ENCODE results near the gene USP31. TPM values are rescaled to one million over a fixed set of nuclear protein-coding genes. Genes with fewer than 3 reads are reported as not detected.

Gene USP31
- total RNA-seq, 1 donor from 2014 or later: 8.7 TPM

GRCh38 chr16:23031508-23032098 is 117.6 kb downstream of the USP31 start:
- Mint-ChIP-seq H3K4me3 (ENCODE audit: unreplicated experiment) (no peak overlapping the region), H3K4me1 (ENCODE audit: low read depth) (no peaks in the 10 kb centered on the region), H3K36me3 (ENCODE audit: low read depth) (no peaks in the 10 kb centered on the region), H3K27ac (ENCODE audit: unreplicated experiment) (no peak overlapping the region), H3K27me3 (ENCODE audit: low read depth) (peaks cover 8% of the 10 kb centered on the region), H3K9me3 (ENCODE audit: low read depth) (peaks cover 11% of the 10 kb centered on the region)
- TF ChIP-seq CTCF (IDR thresholded peaks at IDR 0.05): no peak
- no peak for DNase-seq (ENCODE audit: low spot score)

- no peak for DNase-seq (ENCODE audit: low spot score)
- peaks cover 11% of the 10 kb centered on the region for H3K9me3 Mint-ChIP-seq (ENCODE audit: low read depth)
- no peaks in the 10 kb centered on the region for H3K4me1 Mint-ChIP-seq (ENCODE audit: low read depth)
- H3K36me3 Mint-ChIP-seq (ENCODE audit: low read depth): no peaks in the 10 kb centered on the region
- no peak for TF ChIP-seq CTCF (IDR thresholded peaks at IDR 0.05)
- no peak overlapping the region for H3K27ac Mint-ChIP-seq (ENCODE audit: unreplicated experiment)
- no peak overlapping the region for H3K4me3 Mint-ChIP-seq (ENCODE audit: unreplicated experiment)
- peaks cover 7% of the 10 kb centered on the region for H3K27me3 Mint-ChIP-seq (ENCODE audit: low read depth)
These were observed 119.4 kb downstream of the USP31 start for GRCh38 chr16:23029733-23030420.

- TF ChIP-seq CTCF (IDR thresholded peaks at IDR 0.05): no peak
- H3K27me3 Mint-ChIP-seq (ENCODE audit: low read depth): peaks cover 7% of the 10 kb centered on the region
- H3K4me3 Mint-ChIP-seq (ENCODE audit: unreplicated experiment): no peak overlapping the region
- no peak overlapping the region for H3K27ac Mint-ChIP-seq (ENCODE audit: unreplicated experiment)
- H3K4me1 Mint-ChIP-seq (ENCODE audit: low read depth): no peaks in the 10 kb centered on the region
- no peaks in the 10 kb centered on the region for H3K9me3 Mint-ChIP-seq (ENCODE audit: low read depth)
- no peaks in the 10 kb centered on the region for H3K36me3 Mint-ChIP-seq (ENCODE audit: low read depth)
- no peak for DNase-seq (ENCODE audit: low spot score)
These were observed 121.9 kb downstream of the USP31 start for GRCh38 chr16:23027386-23027785.

GRCh38 chr16:23026784-23027362 is 122.4 kb downstream of the USP31 start:
- H3K4me3 Mint-ChIP-seq (ENCODE audit: unreplicated experiment): no peak overlapping the region
- peaks cover 7% of the 10 kb centered on the region for H3K27me3 Mint-ChIP-seq (ENCODE audit: low read depth)
- H3K4me1 Mint-ChIP-seq (ENCODE audit: low read depth): no peaks in the 10 kb centered on the region
- no peaks in the 10 kb centered on the region for H3K36me3 Mint-ChIP-seq (ENCODE audit: low read depth)
- no peak overlapping the region for H3K27ac Mint-ChIP-seq (ENCODE audit: unreplicated experiment)
- no peaks in the 10 kb centered on the region for H3K9me3 Mint-ChIP-seq (ENCODE audit: low read depth)
- TF ChIP-seq CTCF (IDR thresholded peaks at IDR 0.05): no peak
- no peak for DNase-seq (ENCODE audit: low spot score)

DNA sequence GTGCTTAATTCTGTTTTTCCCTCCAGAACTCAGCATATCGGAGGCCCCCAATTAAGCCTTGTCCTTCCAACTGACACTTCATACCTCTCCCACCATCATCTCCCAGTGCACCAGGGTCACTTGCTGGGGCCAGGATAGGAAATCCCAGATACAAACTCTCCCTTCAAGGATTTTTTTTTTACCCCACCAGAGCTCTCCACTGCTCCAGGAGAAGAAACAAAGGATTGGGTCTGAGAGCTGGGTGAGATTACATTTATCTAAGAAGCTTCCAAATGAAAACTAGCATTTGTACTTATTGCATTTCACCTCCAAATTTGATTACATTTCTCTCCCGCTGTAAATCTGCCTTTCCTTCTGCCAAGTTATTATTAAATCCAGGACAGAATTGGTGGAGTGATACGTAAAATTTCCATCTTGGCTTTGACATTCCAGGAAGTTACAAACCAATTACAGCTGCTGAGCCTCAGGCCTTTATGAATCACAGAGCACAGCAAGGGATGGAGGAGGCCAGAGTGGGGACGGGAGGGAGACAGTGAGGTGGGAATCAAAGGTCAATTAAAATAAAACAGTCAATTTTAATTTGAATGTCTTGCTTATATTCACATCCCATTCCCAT is 123.5 kb downstream of the USP31 start:
- DNase-seq (ENCODE audit: low spot score): no peak
- H3K27ac Mint-ChIP-seq (ENCODE audit: unreplicated experiment): no peak overlapping the region

More for the DNA sequence above, 123.5 kb downstream of the USP31 start:
- Mint-ChIP-seq H3K4me3 (ENCODE audit: unreplicated experiment) (no peak overlapping the region), H3K9me3 (ENCODE audit: low read depth) (no peaks in the 10 kb centered on the region), H3K4me1 (ENCODE audit: low read depth) (no peaks in the 10 kb centered on the region), H3K27me3 (ENCODE audit: low read depth) (peaks cover 6% of the 10 kb centered on the region), H3K36me3 (ENCODE audit: low read depth) (no peaks in the 10 kb centered on the region)
- no peak for TF ChIP-seq CTCF (IDR thresholded peaks at IDR 0.05)
